Measurements from ENCODE around the gene STK11. TPM values are rescaled to one million over a fixed set of nuclear protein-coding genes. Genes with fewer than 3 reads are reported as not detected.

The STK11 gene
- polyA plus RNA-seq, 1 of the 3 experiments (the other 2 are of a cell fraction), result 55.5 TPM

GRCh38 chr19:1269065-1269477, 63.5 kb downstream of the STK11 start, which contains the start of gene CIRBP (continued):
- TF ChIP-seq EP300 (IDR thresholded peaks at IDR 0.05; ENCODE audit: borderline replicate concordance in 1 of 2, low read depth in 1 of 2, low read length in 1 of 2) (no peak), RAD21 (IDR thresholded peaks at IDR 0.05; ENCODE audit: low read length) (no peak), ZBTB33 (IDR thresholded peaks at IDR 0.05; ENCODE audit: borderline replicate concordance, low read depth) (no peak), RFX5 (IDR thresholded peaks at IDR 0.05; ENCODE audit: low read length) (peak; percentile 63; the same call in 1 of the 2 replicates), NRF1 (IDR thresholded peaks at IDR 0.05; ENCODE audit: low read depth, low read length) (peak; percentile 19; the same call in 1 of the 2 replicates), CTCF (IDR thresholded peaks at IDR 0.05) (no peak), RXRA (IDR thresholded peaks at IDR 0.05; ENCODE audit: borderline replicate concordance, low read depth) (no peak), SIN3A (IDR thresholded peaks at IDR 0.05; ENCODE audit: borderline replicate concordance, low read depth, low read length) (peak; percentile 49; the same call in 1 of the 2 replicates), USF1 (IDR thresholded peaks at IDR 0.05; ENCODE audit: borderline replicate concordance, low read depth) (no peak)

GRCh38 chr19:1269478-1270212, 64.1 kb downstream of the STK11 start:
- Histone ChIP-seq H3K4me3 (ENCODE audit: low read depth in 2 of 2, low read length in 1 of 2) (peak overlapping the region; percentile 78 to 86), H3K4me1 (ENCODE audit: control insufficient read depth in 1 of 2, insufficient read depth in 2 of 2, low read depth in 1 of 2, low read length in 1 of 2) (peaks cover 47 to 68% of the 10 kb centered on the region in 2 experiments; a peak in 3 of 4 replicates), H3K27me3 (ENCODE audit: insufficient read depth) (no peaks in the 10 kb centered on the region), H3K4me2 (peak overlapping the region; percentile 98), H3K36me3 (replicated peaks in 1 of 2; ENCODE audit: control insufficient read depth in 1 of 2, insufficient read depth in 2 of 2, low read length in 1 of 2) (peaks cover 40 to 47% of the 10 kb centered on the region in 2 experiments), H3K9ac (peak overlapping the region; percentile 91), H3F3A (replicated peaks; ENCODE audit: insufficient read depth) (peaks cover 63% of the 10 kb centered on the region), H3K79me2 (ENCODE audit: insufficient read depth) (peaks cover 56% of the 10 kb centered on the region), H3K27ac (ENCODE audit: low read depth in 2 of 2, low read length in 1 of 2) (peak overlapping the region; percentile 91 to 98), H3K9me2 (no peaks in the 10 kb centered on the region), H3K9me3 (no peaks in the 10 kb centered on the region), H4K20me1 (ENCODE audit: insufficient read depth) (peaks cover 50% of the 10 kb centered on the region), H2AFZ (ENCODE audit: low read depth) (no peak overlapping the region)
- DNase-seq, result peak; percentile 92
- POLR2A ChIA-PET, result interaction anchor here (0.6 to 1.7 kb wide), 27 partner anchors 10 to 268 kb away, joined by 3 to 110 read pairs (median 6); partner anchors contain the start of genes APC2, ATP5F1D, CBARP and EFNA2
- CTCF ChIA-PET, result interaction anchor here (0.6 to 18.6 kb wide), 10 partner anchors 9 to 431 kb away, joined by 3 to 594 read pairs (median 4); partner anchors contain the start of gene ATP5F1D
- WGBS (ENCODE audit: low lambda C conversion rate), result 0% methylated on average over 13 of the region's 64 CpGs
- TF ChIP-seq RAD21 (IDR thresholded peaks at IDR 0.05; ENCODE audit: low read length) (peak; percentile 20), NFIC (IDR thresholded peaks at IDR 0.05; ENCODE audit: borderline replicate concordance) (peak; percentile 59), NRF1 (IDR thresholded peaks at IDR 0.05; ENCODE audit: low read depth, low read length) (peak; percentile 93), ELF1 (IDR thresholded peaks at IDR 0.05) (peak; percentile 17; the same call in 1 of the 2 replicates), USF1 (IDR thresholded peaks at IDR 0.05; ENCODE audit: borderline replicate concordance, low read depth) (peak; percentile 71; the same call in 1 of the 2 replicates), SIN3A (IDR thresholded peaks at IDR 0.05; ENCODE audit: borderline replicate concordance, low read depth, low read length) (peak; percentile 28; the same call in 1 of the 2 replicates), REST (IDR thresholded peaks at IDR 0.05; ENCODE audit: low read depth, low read length) (no peak), TEAD4 (IDR thresholded peaks at IDR 0.05; ENCODE audit: borderline replicate concordance, insufficient read depth) (peak; percentile 89; the same call in 1 of the 2 replicates), USF2 (IDR thresholded peaks at IDR 0.05; ENCODE audit: borderline replicate concordance, low read depth, low read length) (peak; percentile 34; the same call in 1 of the 2 replicates), JUND (IDR thresholded peaks at IDR 0.05) (no peak), GABPA (IDR thresholded peaks at IDR 0.05; ENCODE audit: low read depth) (peak; percentile 63)

All from SK-N-SH (cell line).